Spinal cord (tissue), 10 donors: ENCODE data around the gene TRIP13. TPM values are rescaled to one million over a fixed set of nuclear protein-coding genes. Genes with fewer than 3 reads are reported as not detected.

Experiments
- DNase-seq, 6 donors: peaks; one replicate each; pipeline versions ENCODE4 v3.0.0 to v3.0.0-alpha.2; 2013 to 2015; ENCODE audit warnings: low spot score in 6 of 6, low read depth in 4 of 6
- H3K27ac ChIP-seq: one replicate; pipeline ENCODE4 v1.5.1; 2013; ENCODE audit warnings: low read depth, low read length, control low read depth
- H3K27me3 ChIP-seq: one replicate; pipeline ENCODE4 v1.6.1; 2013; ENCODE audit warnings: low read length; ENCODE audit not compliant: control insufficient read depth, insufficient read depth
- H3K36me3 ChIP-seq: one replicate; pipeline ENCODE4 v1.6.1; 2013; ENCODE audit warnings: low read length; ENCODE audit not compliant: control insufficient read depth, insufficient read depth
- H3K4me1 ChIP-seq: one replicate; pipeline ENCODE4 v1.6.1; 2013; ENCODE audit warnings: low read length; ENCODE audit not compliant: control insufficient read depth, insufficient read depth
- H3K4me3 ChIP-seq: one replicate; pipeline ENCODE4 v1.5.1; 2013; ENCODE audit warnings: low read depth, low read length, control low read depth
- H3K9me3 ChIP-seq: one replicate; pipeline ENCODE4 v1.6.1; 2013; ENCODE audit warnings: low read length; ENCODE audit not compliant: control insufficient read depth, insufficient read depth
- WGBS: methylation state at CpG from one replicate; pipeline ENCODE4 v1.1.5; 2013; ENCODE audit warnings: missing lambda C conversion rate; ENCODE audit not compliant: insufficient coverage; 5-methylcytosine and 5-hydroxymethylcytosine counted together
- polyA plus RNA-seq, 2 donors: library from polyadenylated mRNA; unstranded; fragments of 120-200 nt; gene quantifications; one replicate each; pipeline ENCODE4 v1.2.1, GENCODE V29; 2013; ENCODE audit not compliant: insufficient read length in 2 of 2
- total RNA-seq, 2 donors: library from RNA; depleted of rRNA in 1 of 2; stranded (reverse); fragments of 120-200 nt in 1 of 2; fragments of >200 nt in 1 of 2; gene quantifications; one replicate each; pipeline versions ENCODE4 v1.2.3 to v1.2.4, GENCODE V29; 2013 to 2014
- donor health status: healthy.

The TRIP13 gene
- total and polyA plus RNA-seq, 4 donors: 5.8 to 10.4 (median 8.5) TPM

GRCh38 chr5:949275-949543, 56.5 kb downstream of the TRIP13 start:
- H3K9me3 ChIP-seq: peaks cover 9% of the 10 kb centered on the region
- DNase-seq: no peak
- H3K27ac ChIP-seq: no peak overlapping the region
- peaks cover 13% of the 10 kb centered on the region for H3K27me3 ChIP-seq
- H3K36me3 ChIP-seq: no peaks in the 10 kb centered on the region
- H3K4me3 ChIP-seq: no peak overlapping the region
- H3K4me1 ChIP-seq: peaks cover 47% of the 10 kb centered on the region
- WGBS: 89% methylated on average over 3 of the region's 5 CpGs

- 86% methylated on average over 9 of the region's 17 CpGs for WGBS
- Histone ChIP-seq H3K36me3 (no peaks in the 10 kb centered on the region), H3K4me1 (peaks cover 47% of the 10 kb centered on the region), H3K27me3 (peaks cover 13% of the 10 kb centered on the region), H3K9me3 (peaks cover 9% of the 10 kb centered on the region), H3K4me3 (no peak overlapping the region), H3K27ac (no peak overlapping the region)
- no peak for DNase-seq
These were observed 57.3 kb downstream of the TRIP13 start for GRCh38 chr5:949815-950560.

- peaks cover 9% of the 10 kb centered on the region for H3K9me3 ChIP-seq
- no peak overlapping the region for H3K27ac ChIP-seq
- H3K36me3 ChIP-seq: no peaks in the 10 kb centered on the region
- H3K27me3 ChIP-seq: peaks cover 6% of the 10 kb centered on the region
- 82% methylated on average over 15 of the region's 16 CpGs for WGBS
- H3K4me3 ChIP-seq: no peak overlapping the region
- no peak for DNase-seq
- H3K4me1 ChIP-seq: peaks cover 41% of the 10 kb centered on the region
These were observed 59.4 kb downstream of the TRIP13 start for GRCh38 chr5:951940-952596.

- H3K27ac ChIP-seq: no peak overlapping the region
- no peaks in the 10 kb centered on the region for H3K36me3 ChIP-seq
- H3K27me3 ChIP-seq: peaks cover 5% of the 10 kb centered on the region
- DNase-seq: no peak
- 84% methylated on average over 11 of the region's 13 CpGs for WGBS
- H3K4me1 ChIP-seq: peaks cover 43% of the 10 kb centered on the region
- H3K9me3 ChIP-seq: peaks cover 9% of the 10 kb centered on the region
- H3K4me3 ChIP-seq: no peak overlapping the region
These were observed 60.0 kb downstream of the TRIP13 start for GRCh38 chr5:952597-953271.

- no peaks in the 10 kb centered on the region for H3K36me3 ChIP-seq
- no peak overlapping the region for H3K4me3 ChIP-seq
- 88% methylated on average over 11 of the region's 24 CpGs for WGBS
- DNase-seq: no peak
- H3K27me3 ChIP-seq: peaks cover 2% of the 10 kb centered on the region
- H3K27ac ChIP-seq: no peak overlapping the region
- H3K9me3 ChIP-seq: peaks cover 9% of the 10 kb centered on the region
- peaks cover 43% of the 10 kb centered on the region for H3K4me1 ChIP-seq
These were observed 61.1 kb downstream of the TRIP13 start for GRCh38 chr5:953535-954449.

- Histone ChIP-seq H3K27ac (peak overlapping the region; percentile 84), H3K4me1 (peaks cover 49% of the 10 kb centered on the region), H3K27me3 (peaks cover 2% of the 10 kb centered on the region), H3K9me3 (peaks cover 4% of the 10 kb centered on the region), H3K4me3 (no peak overlapping the region), H3K36me3 (no peaks in the 10 kb centered on the region)
- 83% methylated on average over 31 of the region's 32 CpGs for WGBS
- no peak for DNase-seq
These were observed 63.4 kb downstream of the TRIP13 start for GRCh38 chr5:955886-956761.

- peak in 1 of 6 donors; percentile 63 for DNase-seq
- Histone ChIP-seq H3K4me3 (no peak overlapping the region), H3K36me3 (no peaks in the 10 kb centered on the region), H3K27me3 (peaks cover 2% of the 10 kb centered on the region), H3K27ac (peak overlapping the region; percentile 84), H3K9me3 (no peaks in the 10 kb centered on the region), H3K4me1 (peaks cover 50% of the 10 kb centered on the region)
- WGBS: 54% methylated on average over 26 of the region's 26 CpGs
These were observed 64.5 kb downstream of the TRIP13 start for GRCh38 chr5:956941-957747.

- H3K27ac ChIP-seq: peak overlapping the region; percentile 84
- H3K9me3 ChIP-seq: no peaks in the 10 kb centered on the region
- no peak overlapping the region for H3K4me3 ChIP-seq
- peaks cover 42% of the 10 kb centered on the region for H3K4me1 ChIP-seq
- H3K36me3 ChIP-seq: no peaks in the 10 kb centered on the region
- 83% methylated on average over 23 of the region's 23 CpGs for WGBS
- DNase-seq: no peak
- H3K27me3 ChIP-seq: peaks cover 2% of the 10 kb centered on the region
These were observed 65.2 kb downstream of the TRIP13 start for GRCh38 chr5:957748-958485.
